NCI-H446 (cell line): Measurements from ENCODE around the gene HABP2.

Source experiments
- DNase-seq, 2 experiments: peaks; one replicate each; lab custom pipeline; 2025; lab: John Stamatoyannopoulos, UW

The HABP2 gene

GRCh38 chr10:113631684-113632367, 79.0 kb downstream of the HABP2 start:
- no peak for DNase-seq
